ENCODE results near the gene LRRN2. TPM values are rescaled to one million over a fixed set of nuclear protein-coding genes. Genes with fewer than 3 reads are reported as not detected.

LRRN2 gene
- total RNA-seq, 1 donor from 2014 or later = 4.9 TPM

DNA sequence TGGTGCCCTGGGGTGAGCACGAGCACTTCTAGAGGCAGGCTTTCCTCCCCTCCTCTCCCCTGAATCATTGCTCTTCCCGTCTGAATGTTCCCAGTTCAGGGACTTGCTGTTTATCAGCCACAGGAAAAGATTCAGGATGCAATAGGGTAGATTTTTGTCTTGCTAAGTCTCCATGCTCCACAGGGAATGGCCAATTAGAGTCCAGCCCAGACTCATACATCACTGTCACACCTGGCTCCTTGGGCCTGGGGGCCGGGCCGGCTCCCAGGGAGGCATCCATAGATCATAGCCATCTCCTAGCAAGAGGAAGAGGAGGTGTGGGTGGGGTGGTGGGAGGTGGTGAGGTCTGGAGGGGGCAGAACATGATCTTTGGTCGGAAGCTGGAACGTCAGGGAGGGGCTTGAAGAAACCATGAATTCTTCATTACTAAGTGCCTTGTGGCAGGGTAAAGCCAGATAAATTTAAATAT lies 83.4 kb downstream of the LRRN2 start:
- H3K4me3 ChIP-seq (ENCODE audit: insufficient read depth, low read depth, low read length) = no peak overlapping the region
- H3K4me2 ChIP-seq (ENCODE audit: low read length) = no peak overlapping the region
- Mint-ChIP-seq H3K9me3 (ENCODE audit: unreplicated experiment) (no peaks in the 10 kb centered on the region), H3K4me3 (ENCODE audit: unreplicated experiment) (no peak overlapping the region), H3K4me1 (ENCODE audit: low read depth, unreplicated experiment) (no peaks in the 10 kb centered on the region), H3K36me3 (ENCODE audit: low read depth, unreplicated experiment) (no peaks in the 10 kb centered on the region), H3K27ac (ENCODE audit: unreplicated experiment) (no peak overlapping the region), H3K27me3 (ENCODE audit: low read depth, unreplicated experiment) (peaks cover 39% of the 10 kb centered on the region)
- no peaks in the 10 kb centered on the region for H3K36me3 ChIP-seq (ENCODE audit: insufficient read depth, low read length)
- H3K79me2 ChIP-seq (ENCODE audit: insufficient read depth, low read length) = no peaks in the 10 kb centered on the region
- no peak overlapping the region for H2AFZ ChIP-seq (ENCODE audit: low read depth, low read length)
- H3K9me3 ChIP-seq (ENCODE audit: insufficient read depth, low read depth, low read length) = no peaks in the 10 kb centered on the region
- TF ChIP-seq EZH2 (IDR thresholded peaks at IDR 0.05; ENCODE audit: insufficient read depth, low read length) = no peak
- TF ChIP-seq, protein P1, sequence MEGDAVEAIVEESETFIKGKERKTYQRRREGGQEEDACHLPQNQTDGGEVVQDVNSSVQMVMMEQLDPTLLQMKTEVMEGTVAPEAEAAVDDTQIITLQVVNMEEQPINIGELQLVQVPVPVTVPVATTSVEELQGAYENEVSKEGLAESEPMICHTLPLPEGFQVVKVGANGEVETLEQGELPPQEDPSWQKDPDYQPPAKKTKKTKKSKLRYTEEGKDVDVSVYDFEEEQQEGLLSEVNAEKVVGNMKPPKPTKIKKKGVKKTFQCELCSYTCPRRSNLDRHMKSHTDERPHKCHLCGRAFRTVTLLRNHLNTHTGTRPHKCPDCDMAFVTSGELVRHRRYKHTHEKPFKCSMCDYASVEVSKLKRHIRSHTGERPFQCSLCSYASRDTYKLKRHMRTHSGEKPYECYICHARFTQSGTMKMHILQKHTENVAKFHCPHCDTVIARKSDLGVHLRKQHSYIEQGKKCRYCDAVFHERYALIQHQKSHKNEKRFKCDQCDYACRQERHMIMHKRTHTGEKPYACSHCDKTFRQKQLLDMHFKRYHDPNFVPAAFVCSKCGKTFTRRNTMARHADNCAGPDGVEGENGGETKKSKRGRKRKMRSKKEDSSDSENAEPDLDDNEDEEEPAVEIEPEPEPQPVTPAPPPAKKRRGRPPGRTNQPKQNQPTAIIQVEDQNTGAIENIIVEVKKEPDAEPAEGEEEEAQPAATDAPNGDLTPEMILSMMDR (IDR thresholded peaks at IDR 0.05; ENCODE audit: insufficient read depth, low read depth, low read length) = no peak
- DNase-seq (ENCODE audit: low read depth) (no peak), FAIRE-seq (no peak)
- H3K27ac ChIP-seq (ENCODE audit: low read depth, low read length) = no peak overlapping the region
- H3K27me3 ChIP-seq (ENCODE audit: insufficient read depth, low read length) = peaks cover 11% of the 10 kb centered on the region
- H4K20me1 ChIP-seq (ENCODE audit: insufficient read depth, low read length) = no peaks in the 10 kb centered on the region
- H3K4me1 ChIP-seq (ENCODE audit: insufficient read depth, low read length) = no peaks in the 10 kb centered on the region
- H3K9ac ChIP-seq (ENCODE audit: low read length) = no peak overlapping the region

GRCh38 chr1:204600968-204601367 lies 84.6 kb downstream of the LRRN2 start:
- Mint-ChIP-seq H3K27ac (ENCODE audit: unreplicated experiment) (no peak overlapping the region), H3K9me3 (ENCODE audit: unreplicated experiment) (no peaks in the 10 kb centered on the region), H3K36me3 (ENCODE audit: low read depth, unreplicated experiment) (no peaks in the 10 kb centered on the region), H3K27me3 (ENCODE audit: low read depth, unreplicated experiment) (peaks cover 37% of the 10 kb centered on the region), H3K4me1 (ENCODE audit: low read depth, unreplicated experiment) (no peaks in the 10 kb centered on the region), H3K4me3 (ENCODE audit: unreplicated experiment) (no peak overlapping the region)
- no peaks in the 10 kb centered on the region for H3K4me1 ChIP-seq (ENCODE audit: insufficient read depth, low read length)
- no peak overlapping the region for H3K4me3 ChIP-seq (ENCODE audit: insufficient read depth, low read depth, low read length)
- no peak overlapping the region for H2AFZ ChIP-seq (ENCODE audit: low read depth, low read length)
- no peak overlapping the region for H3K4me2 ChIP-seq (ENCODE audit: low read length)
- no peak overlapping the region for H3K27ac ChIP-seq (ENCODE audit: low read depth, low read length)
- H3K9me3 ChIP-seq (ENCODE audit: insufficient read depth, low read depth, low read length) = no peaks in the 10 kb centered on the region
- DNase-seq (ENCODE audit: low read depth) (no peak), FAIRE-seq (no peak)
- H3K9ac ChIP-seq (ENCODE audit: low read length) = no peak overlapping the region
- TF ChIP-seq EZH2 (IDR thresholded peaks at IDR 0.05; ENCODE audit: insufficient read depth, low read length) = no peak
- TF ChIP-seq, protein P1 (IDR thresholded peaks at IDR 0.05; ENCODE audit: insufficient read depth, low read depth, low read length) = no peak
- no peaks in the 10 kb centered on the region for H3K79me2 ChIP-seq (ENCODE audit: insufficient read depth, low read length)
- peaks cover 9% of the 10 kb centered on the region for H3K27me3 ChIP-seq (ENCODE audit: insufficient read depth, low read length)
- H4K20me1 ChIP-seq (ENCODE audit: insufficient read depth, low read length) = no peaks in the 10 kb centered on the region
- H3K36me3 ChIP-seq (ENCODE audit: insufficient read depth, low read length) = no peaks in the 10 kb centered on the region

- H3K4me2 ChIP-seq (ENCODE audit: low read length) = no peak overlapping the region
- H3K36me3 Mint-ChIP-seq (ENCODE audit: low read depth, unreplicated experiment) = no peaks in the 10 kb centered on the region
- H3K27me3 Mint-ChIP-seq (ENCODE audit: low read depth, unreplicated experiment) = peaks cover 35% of the 10 kb centered on the region
- no peak for DNase-seq (ENCODE audit: low read depth)
- no peak for TF ChIP-seq EZH2 (IDR thresholded peaks at IDR 0.05; ENCODE audit: insufficient read depth, low read length)
- TF ChIP-seq, protein P1 (IDR thresholded peaks at IDR 0.05; ENCODE audit: insufficient read depth, low read depth, low read length) = no peak
- H3K79me2 ChIP-seq (ENCODE audit: insufficient read depth, low read length) = no peaks in the 10 kb centered on the region
- no peaks in the 10 kb centered on the region for H3K4me1 ChIP-seq (ENCODE audit: insufficient read depth, low read length)
- FAIRE-seq = no peak
- H3K4me3 Mint-ChIP-seq (ENCODE audit: unreplicated experiment) = no peak overlapping the region
- no peaks in the 10 kb centered on the region for H3K9me3 ChIP-seq (ENCODE audit: insufficient read depth, low read depth, low read length)
- no peaks in the 10 kb centered on the region for H3K36me3 ChIP-seq (ENCODE audit: insufficient read depth, low read length)
- no peak overlapping the region for H3K27ac ChIP-seq (ENCODE audit: low read depth, low read length)
- H3K4me3 ChIP-seq (ENCODE audit: insufficient read depth, low read depth, low read length) = no peak overlapping the region
- H3K9ac ChIP-seq (ENCODE audit: low read length) = no peak overlapping the region
- H2AFZ ChIP-seq (ENCODE audit: low read depth, low read length) = no peak overlapping the region
- H3K4me1 Mint-ChIP-seq (ENCODE audit: low read depth, unreplicated experiment) = no peaks in the 10 kb centered on the region
- H3K27me3 ChIP-seq (ENCODE audit: insufficient read depth, low read length) = peaks cover 9% of the 10 kb centered on the region
- no peaks in the 10 kb centered on the region for H4K20me1 ChIP-seq (ENCODE audit: insufficient read depth, low read length)
- no peaks in the 10 kb centered on the region for H3K9me3 Mint-ChIP-seq (ENCODE audit: unreplicated experiment)
- no peak overlapping the region for H3K27ac Mint-ChIP-seq (ENCODE audit: unreplicated experiment)
Observed at GRCh38 chr1:204600203-204600602, 85.3 kb downstream of the LRRN2 start.

All from astrocyte (in vitro differentiated cells and primary cell).